Stimulated activated CD4-positive, alpha-beta T cell treated with anti-CD3 and anti-CD28 coated beads, Interleukin-12 subunit alpha, Interleukin-12 subunit beta, amount 100 ng/mL, for 48 hours (primary cell): ENCODE results near the gene SCRN1.

Source experiments
- DNase-seq, 3 donors: peaks; one replicate each; pipeline ENCODE4 v3.0.0-alpha.2; 2020; ENCODE audit warnings: low read depth in 2 of 3, low spot score in 1 of 3

The SCRN1 gene

DNA sequence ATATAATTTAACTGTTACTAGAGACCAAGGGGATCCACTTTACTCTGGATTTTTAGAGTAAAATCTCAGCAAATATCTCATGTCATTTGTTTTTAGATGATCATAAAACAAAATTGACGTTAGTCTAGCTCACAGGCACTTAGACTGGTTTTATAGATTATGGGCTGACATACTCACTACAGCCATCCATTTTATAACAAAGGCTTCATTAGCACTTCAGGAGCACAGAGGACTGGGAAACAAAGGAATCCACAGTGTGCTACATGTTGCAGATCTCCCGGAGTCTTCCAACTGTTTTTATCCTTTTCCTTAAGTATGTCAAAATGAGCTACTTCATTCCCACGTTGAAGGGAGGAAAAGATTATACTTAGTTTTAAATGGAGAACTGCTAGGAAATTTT is 15.9 kb upstream of the SCRN1 start:
- DNase-seq, result no peak

DNA sequence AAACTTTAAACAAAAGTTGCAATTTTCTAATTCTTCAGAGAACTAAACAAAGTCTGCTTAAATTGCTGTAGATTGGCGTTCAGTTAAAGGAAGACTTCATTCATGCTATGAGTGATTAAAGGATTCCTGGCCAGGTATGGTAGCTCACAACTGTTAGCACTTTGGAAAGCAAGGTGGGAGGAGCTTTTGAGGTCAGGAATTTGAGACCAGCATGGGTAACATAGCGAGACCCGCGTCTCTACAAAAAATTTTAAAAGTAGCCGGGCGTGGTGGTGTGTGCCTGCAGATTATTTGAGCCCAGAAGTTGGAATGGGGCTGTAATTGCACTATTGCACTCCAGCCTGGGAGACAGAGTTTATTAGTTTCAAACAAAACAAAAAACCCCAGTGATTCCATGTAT is 13.5 kb upstream of the SCRN1 start:
- no peak for DNase-seq

DNA sequence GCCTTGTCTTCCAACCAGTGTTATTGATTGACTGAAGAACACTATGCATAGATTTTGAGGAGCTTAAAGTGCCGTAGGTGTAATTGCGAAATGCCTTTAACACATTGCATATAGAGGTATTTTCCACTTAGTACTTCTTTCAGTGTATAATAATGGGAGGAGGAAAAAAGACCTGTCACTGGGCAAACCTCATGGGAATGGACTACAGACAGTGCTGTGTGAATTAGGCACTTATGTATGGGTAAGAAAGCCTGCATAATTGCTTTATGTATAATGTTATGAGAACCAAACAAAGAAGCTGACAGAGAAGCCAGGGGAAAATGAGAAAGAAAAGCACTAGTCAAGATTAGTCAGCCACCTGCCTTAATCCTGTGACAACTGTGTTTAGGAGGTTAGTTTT is 12.4 kb upstream of the SCRN1 start:
- no peak for DNase-seq

DNA sequence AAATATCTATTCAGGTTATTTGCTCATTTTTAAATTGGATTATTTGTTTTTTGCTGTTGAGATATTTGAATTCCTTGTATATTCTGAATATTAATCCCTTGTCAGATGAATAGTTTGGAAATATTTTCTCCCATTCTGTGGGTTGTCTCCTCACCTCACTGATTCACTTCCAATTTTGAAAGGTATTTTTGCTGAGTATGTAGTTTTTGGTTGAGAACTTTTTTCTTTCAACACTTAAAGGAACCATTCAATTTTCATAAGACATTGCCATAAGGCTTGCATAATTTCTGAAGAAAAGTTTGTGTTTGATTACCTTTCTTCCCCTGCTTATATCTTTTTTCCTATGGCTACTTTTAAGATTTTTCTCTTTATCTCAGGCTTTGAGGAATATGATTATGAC is 8.9 kb upstream of the SCRN1 start:
- no peak for DNase-seq

DNA sequence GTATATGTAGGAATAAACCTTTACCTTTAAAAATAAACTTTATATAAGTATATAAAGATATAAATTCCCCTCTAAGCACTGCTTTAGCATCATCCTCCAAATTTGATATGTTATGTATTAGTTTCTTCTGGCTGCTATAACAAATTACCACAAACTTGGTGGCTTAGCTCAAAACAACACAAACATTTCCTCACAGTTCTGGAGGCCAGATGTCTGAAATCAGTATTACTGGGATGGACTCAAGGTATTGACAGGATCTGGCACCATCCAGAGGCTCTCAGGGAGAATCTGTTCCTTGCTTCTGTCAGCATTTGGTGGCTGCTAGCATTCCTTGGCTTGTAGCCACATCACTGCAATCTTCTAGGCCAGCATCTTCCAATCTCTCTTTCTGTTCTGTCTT is 6.7 kb upstream of the SCRN1 start:
- no peak for DNase-seq

DNA sequence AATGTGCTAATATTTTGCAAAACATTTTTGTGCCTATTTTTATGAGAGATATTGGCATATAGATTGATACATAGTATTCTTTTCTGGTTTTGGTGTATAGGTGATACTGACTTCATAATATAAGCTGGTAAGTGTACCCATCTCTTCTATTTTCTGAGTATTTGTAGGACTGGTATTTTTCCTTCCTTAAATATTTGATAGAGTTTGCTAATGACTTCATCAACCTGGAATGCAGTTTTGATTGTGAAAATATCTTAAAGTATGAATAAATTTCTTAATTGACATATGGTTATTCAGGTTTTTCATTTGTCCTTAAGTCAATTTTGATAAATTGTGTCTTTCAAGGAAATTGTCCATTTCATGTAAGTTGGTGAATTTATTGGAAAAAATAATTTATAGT is 6.1 kb upstream of the SCRN1 start:
- DNase-seq, result no peak

DNA sequence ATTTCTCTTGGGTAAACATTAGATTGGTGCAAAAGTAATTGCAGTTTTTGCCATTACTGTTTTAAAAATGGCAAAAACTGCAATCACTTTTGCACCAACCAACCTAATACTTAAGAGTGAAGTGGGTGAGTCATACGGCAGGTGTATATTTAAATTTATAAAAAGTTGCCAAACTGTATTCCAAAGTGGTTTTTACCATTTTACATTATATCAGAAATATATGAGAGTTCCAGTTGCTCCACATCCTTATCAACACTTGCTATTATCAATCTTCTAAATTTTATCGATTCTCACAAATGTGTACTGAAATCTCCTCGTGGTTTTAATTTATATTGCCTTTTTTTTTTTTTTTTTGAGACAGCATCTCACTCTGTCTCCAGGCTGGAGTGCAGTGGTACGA is 3.5 kb upstream of the SCRN1 start:
- DNase-seq, result no peak

DNA sequence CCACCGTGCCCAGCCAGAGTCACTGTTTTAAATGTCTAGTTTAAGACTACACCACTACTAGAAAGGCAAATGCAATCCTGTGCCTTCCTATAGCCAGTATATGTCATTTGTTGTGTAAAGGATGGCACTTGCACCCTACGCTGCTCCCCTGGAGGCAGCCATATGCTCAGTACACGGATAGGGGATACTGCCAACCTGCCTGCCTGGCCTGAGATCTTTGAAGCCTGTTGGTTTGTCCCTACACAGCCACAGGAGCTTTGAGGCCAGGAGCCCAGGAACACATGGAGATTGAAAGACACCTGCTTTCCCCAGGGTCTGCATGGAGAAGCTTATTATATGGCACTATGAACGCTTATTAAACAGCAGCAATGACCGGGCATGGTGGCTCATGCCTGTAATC is 2.3 kb upstream of the SCRN1 start:
- no peak for DNase-seq

DNA sequence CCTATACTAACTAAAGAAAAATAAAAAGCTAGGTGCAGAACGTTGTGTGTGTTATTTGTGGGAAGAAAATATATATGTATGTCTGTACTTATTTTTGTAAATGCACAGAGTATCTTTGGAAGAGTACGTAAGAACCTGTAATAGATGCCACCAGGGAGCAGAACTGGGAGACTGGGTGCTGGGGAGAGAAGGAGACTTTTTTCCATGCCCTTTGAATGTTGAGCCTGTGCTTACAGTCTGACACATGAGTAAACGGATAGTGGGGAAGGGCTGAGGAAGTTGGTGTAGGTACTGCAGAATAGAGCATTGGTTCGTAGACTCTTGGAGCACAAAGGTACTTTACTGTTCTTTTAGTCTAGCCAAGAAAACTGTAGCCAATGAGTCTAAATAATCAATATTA is 1.3 kb upstream of the SCRN1 start:
- DNase-seq, result no peak

DNA sequence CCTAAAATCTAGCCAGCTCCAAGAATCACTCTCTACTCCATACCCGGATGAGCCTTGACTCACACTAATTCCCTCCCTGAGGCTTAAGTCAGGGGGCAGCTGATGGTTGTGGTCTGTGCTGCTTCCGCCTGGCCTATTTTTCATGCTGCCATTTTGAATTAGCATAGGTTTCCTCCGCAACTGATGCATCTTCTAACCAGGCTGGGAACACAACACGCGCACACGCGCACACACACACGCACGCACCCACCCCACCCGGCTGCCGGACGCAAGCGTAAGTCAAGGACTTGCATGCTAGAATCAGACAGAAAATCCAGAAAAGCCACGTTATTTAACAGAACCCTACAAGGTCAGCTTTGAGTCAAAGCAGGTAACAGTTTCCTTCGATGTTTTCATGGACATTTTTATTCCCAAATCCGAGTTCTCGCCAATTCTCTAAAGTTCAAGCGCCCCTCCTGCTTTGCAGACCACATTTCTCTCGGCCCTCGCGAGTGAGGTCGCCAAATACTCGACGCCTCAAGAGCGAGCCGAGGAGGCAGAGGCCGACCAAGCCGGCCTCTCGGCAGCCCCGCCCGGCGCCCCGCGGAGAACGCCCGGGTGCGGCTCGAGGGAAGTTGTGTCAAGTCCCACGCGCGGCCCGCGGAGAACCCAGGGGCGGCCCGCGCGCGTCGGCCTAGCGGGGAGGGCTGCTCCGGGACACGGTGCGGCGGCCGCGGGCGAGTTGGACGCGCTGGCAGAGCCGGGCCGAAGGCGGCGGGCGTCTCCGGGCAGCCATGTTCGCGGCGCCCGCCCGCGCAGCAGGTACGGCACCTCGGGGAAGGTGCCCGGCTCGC is 961 bp downstream of the SCRN1 start:
- DNase-seq, result no peak

DNA sequence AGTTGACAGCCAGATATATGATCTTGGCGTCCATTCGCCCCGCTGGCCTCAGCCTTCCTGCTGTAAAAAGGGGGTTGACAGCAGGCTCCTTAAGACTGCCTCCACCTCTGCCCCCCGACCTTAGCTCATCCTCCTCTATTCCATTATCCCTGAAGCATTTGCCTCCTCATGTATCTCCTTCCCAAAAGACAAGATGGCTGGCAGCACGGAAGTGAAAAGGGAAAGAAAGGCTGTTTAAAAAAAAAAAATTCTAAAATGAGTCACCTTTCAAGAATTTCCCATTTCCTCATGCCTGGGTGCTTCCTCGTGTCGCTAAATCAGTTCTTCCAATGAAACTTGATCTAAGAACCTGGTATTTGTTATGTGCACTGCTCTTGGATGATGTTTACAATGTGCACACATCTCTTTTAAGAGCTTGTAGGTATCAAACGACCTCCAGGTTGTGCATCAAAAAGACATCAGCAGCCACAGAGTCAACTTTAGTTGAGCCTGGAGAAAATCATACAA is 1.7 kb downstream of the SCRN1 start:
- DNase-seq, result no peak

DNA sequence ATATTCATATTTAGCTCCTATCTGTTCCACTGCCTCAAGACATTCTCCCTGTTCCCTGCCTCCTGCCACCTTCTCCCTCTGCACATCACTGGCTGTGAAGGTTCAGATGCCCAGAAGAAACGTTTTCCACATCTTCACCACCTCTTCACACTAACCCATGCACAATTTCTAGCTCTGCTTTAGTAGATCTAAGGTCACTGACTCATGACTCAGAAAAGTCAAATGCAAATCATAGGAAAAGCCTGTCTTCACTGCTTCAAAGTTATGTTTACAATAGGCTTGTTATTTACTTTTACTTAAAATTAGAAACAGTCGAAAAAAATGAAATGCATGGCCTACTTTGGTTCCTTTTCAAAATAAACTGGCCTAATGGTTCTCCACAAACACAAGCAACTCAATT is 2.5 kb downstream of the SCRN1 start:
- DNase-seq, result no peak

DNA sequence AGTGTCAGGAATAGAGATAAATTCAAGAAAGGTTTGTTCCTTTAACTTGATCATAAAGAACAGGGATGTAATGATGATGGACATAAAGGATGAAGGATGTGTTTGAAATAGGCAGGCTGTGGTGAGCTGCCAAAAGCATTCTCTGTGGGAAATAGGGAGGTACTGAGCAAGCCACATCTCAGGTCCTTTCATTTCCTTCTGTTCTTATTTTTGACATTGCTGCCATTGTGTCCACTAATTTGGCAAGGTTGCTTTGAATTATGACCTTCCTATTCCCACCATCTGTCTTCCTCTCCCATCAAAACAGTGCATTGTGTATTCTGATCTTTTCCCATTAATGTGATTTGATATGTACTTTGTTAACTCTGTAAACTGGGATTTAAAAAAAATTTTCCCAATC is 9.4 kb downstream of the SCRN1 start:
- no peak for DNase-seq

DNA sequence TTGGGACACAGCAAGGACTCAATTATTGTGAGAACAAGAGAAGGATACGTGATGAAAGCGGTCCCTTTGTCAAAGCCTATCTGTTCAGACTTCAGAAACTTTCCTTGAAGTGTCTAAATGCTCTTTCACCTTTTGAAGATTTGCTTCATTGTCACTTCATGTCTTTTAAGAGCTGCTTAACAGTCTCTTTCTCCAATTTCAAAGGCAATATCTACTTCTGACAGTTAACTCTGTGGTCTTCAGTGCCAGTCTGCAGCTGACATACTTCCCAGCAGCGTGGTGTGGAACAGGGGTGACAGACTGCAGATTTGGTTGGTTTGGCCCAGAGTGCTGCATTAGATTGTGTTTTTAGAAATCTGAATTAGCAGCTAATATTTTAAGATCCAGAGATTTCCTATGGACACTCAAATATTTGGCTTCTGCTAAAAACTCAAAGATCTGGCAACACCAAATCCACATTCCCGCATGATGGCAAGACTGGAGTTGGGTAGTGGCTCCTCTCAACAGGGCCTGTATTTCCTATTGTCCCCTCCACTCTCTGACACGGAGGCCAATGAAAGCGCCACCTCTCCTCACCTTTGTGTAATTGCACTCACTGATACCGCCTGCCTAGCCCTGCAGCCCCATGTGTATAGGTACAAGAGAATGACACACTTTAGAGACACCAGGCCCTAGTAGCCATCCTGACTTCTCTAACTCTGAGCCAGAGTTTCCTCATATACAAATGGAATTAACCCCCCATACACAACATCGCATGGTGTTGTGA is 11.5 kb downstream of the SCRN1 start:
- no peak for DNase-seq

DNA sequence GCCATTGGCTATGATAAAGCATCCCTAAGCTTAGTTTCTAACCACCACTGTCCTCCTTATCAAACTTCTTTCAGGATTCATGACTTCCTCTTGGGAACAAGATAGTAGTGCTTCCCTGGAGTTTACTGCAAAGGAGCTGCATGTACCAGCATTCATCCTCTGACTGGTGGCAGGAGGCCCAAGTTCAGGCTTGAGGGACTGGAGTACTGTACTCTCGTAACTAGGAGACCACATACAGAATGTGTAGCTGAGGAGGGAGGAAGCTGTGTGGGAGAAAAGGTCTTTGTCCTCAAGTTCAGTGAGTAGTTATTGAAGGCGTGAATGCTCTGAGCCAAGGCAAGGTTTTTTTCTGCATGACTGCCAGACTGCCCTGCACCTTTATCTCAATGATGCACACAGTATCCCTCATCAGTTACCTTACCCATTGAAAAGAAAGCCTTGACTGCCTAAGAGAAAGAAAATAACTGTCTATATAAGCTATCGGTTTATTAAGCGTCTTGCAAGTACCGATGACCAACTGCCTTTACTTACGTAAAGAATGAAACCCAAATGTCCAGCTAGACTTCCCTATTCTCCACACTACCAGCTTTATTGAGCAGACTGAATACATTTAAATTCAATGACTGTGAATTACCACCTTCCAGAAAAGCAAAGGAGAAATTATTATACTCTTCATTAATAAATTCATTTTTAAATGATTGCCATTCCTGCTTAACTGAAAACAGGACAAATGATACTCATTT is 12.8 kb downstream of the SCRN1 start:
- no peak for DNase-seq

DNA sequence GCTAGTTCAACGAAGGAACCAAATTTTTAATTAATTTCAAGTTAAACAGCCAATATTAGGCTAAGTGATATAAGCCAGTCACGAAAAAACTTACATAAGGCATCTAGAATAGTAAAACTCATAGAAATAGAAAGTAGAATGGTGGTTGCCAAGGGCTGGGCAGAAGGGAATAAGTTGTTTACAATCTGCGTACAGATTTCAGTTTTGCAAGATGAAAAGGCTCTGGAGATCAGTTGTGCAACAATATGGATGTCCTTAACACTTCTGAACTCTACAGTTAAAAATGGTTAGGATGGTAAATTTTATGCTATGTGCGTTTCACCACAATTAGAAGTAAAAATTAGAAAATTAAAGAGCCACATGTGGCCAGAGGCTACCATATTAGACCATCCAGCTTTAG is 13.3 kb downstream of the SCRN1 start:
- no peak for DNase-seq

DNA sequence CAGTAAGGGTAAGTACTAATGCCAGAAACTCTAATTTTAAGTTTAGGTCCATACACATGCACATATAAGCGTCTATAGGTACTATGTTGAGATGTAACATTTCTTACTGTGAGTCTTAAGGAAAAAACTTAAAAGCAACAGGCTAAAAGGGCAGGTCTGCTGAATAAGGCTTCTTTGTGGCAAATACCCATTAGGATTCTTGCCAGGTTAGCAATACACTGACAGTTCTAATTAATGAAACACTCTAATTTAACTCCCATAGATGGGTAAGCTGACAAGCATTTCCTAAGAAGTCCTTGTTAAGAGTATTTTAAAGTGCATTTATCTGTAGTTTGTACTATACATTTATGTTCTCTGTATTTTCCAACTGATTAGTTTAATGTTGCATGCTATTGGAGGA is 14.0 kb downstream of the SCRN1 start:
- DNase-seq, result no peak

DNA sequence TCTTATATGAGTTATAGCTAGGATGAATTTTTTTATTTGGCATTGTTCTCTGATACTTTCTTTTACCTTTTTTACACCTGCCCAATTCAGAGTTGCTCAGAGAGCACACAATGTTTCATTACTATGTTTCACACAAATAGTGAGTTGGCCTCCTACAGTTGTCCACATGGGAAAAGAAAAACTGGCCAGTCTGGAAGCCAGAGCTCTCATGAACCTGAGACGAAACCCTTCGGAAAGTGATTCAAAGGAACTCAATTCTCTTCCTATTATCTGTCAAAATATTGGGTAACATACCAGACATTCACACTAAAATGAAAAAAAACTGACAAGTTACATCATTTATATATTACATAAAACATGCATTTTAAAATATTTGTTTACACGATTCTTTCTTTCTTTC is 15.3 kb downstream of the SCRN1 start:
- no peak for DNase-seq

DNA sequence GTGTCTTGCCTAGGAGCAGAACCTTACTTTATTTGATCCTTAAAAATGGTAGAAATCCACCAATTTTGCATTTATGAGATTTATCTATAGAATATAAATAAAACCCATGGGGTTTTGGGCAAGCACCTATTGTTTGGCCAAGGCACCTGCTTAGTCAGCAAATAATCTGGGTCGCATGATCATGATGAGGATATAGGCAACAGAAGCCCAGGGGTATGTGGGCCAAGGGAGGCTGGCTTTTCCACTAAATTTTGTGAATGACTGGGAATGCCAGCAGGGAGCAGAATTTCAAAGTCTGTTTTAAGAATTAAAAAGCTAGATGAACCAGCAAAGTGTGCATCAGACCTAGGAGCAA is 17.3 kb downstream of the SCRN1 start:
- DNase-seq, result no peak

DNA sequence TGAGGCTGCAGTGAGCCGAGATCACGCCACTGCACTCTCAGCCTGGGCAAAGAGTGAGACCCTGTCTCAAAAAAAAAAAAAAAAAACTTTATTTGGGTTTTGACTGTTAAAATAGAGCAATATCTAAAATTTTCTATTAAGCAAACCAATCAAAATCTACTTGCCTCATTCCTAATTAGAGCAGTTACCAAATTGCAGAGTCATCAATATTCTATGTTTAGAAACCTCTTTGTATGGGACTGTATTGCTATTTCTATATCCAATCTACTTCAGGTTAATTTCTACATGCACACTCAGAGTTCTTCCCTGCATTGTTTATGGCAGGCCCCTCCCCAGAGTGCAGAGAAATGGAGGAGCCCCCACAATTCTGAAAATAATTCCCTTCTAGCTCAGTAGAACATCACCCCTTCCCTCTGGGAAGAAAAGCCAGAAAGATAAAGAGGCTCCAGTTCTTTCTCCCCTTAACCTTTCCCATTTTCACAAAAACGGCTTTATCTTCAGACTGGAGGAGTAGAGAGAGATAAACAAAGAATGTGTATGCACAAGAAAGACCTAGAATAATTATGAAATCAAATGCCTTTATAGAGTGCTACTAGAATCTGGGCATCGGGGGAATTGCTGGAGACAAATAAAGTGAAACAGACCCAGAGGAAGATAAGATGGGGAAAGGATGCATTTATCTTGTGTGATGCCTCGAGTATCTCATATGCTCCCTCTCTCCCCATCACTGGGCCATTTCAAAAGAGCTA is 17.9 kb downstream of the SCRN1 start:
- no peak for DNase-seq

DNA sequence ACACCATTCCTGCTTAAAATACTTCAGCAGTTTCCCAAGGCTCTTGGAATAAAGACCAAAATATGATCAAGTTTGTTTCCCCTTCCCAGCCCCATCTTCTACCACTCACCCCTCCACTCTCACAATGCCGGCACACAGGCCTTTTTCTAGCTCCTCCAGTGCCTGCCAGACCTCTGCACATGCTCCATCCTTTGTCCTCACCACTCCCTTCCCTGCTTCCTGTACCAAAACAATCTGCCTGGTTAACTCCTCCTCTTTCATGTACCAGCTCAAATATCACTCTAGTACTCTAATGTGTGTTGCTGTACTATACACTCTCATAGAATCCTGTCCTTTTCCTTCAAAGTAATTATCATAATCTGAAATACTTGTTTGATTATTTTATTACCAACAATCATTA is 19.4 kb downstream of the SCRN1 start:
- no peak for DNase-seq
